ENCODE data around the gene CALU.

The CALU gene

GRCh38 chr7:128763541-128763940, 24.4 kb downstream of the CALU start:
- TF ChIP-seq CTCF (conservative IDR thresholded peaks at IDR 0.05) (no peak), ZFX (IDR thresholded peaks at IDR 0.05) (no peak)
- no peak overlapping the region for H3K27ac ChIP-seq

- no peak overlapping the region for H3K27ac ChIP-seq
These were observed 28.4 kb downstream of the CALU start for GRCh38 chr7:128767475-128768110.

GRCh38 chr7:128770233-128770632, 31.1 kb downstream of the CALU start:
- TF ChIP-seq CTCF (conservative IDR thresholded peaks at IDR 0.05) (no peak), ZFX (IDR thresholded peaks at IDR 0.05) (no peak)
- no peak overlapping the region for H3K27ac ChIP-seq

More at GRCh38 chr7:128767475-128768110, 28.4 kb downstream of the CALU start:
- TF ChIP-seq ZFX (IDR thresholded peaks at IDR 0.05) (no peak), CTCF (conservative IDR thresholded peaks at IDR 0.05) (no peak)

- no peak overlapping the region for H3K27ac ChIP-seq
- TF ChIP-seq ZFX (IDR thresholded peaks at IDR 0.05) (no peak), CTCF (conservative IDR thresholded peaks at IDR 0.05) (no peak)
These were observed 34.4 kb downstream of the CALU start for GRCh38 chr7:128773604-128774003.

GRCh38 chr7:128774029-128774689, 35.0 kb downstream of the CALU start:
- no peak overlapping the region for H3K27ac ChIP-seq
- TF ChIP-seq CTCF (conservative IDR thresholded peaks at IDR 0.05), result no peak
- TF ChIP-seq ZFX (IDR thresholded peaks at IDR 0.05), result no peak

- TF ChIP-seq ZFX (IDR thresholded peaks at IDR 0.05) (no peak), CTCF (conservative IDR thresholded peaks at IDR 0.05) (no peak)
- no peak overlapping the region for H3K27ac ChIP-seq
These were observed 35.8 kb downstream of the CALU start for GRCh38 chr7:128774921-128775320.

- TF ChIP-seq ZFX (IDR thresholded peaks at IDR 0.05) (no peak), CTCF (conservative IDR thresholded peaks at IDR 0.05) (no peak)
- no peak within 1 kb of the TSS for H3K27ac ChIP-seq
These were observed 36.8 kb downstream of the CALU start, which contains the start of gene OPN1SW for GRCh38 chr7:128775744-128776474. OPN1SW (minus strand) TSS chr7:128775794; CDS start chr7:128775781, 13 bp downstream.
